HL-60 (cell line): ENCODE data around the gene ASCC3.

Source experiments
- POLR2AphosphoS5 ChIP-seq: IDR thresholded peaks from 2 replicates; pipeline ENCODE4 v1.6.1; 2012; ENCODE audit warnings: low read depth
- TF ChIP-seq, protein P1 (sequence below): IDR thresholded peaks from one replicate; pipeline ENCODE4 v1.5.1; 2011; ENCODE audit warnings: low read length, control low read depth, inconsistent platforms; ENCODE audit not compliant: insufficient read depth

DNA sequence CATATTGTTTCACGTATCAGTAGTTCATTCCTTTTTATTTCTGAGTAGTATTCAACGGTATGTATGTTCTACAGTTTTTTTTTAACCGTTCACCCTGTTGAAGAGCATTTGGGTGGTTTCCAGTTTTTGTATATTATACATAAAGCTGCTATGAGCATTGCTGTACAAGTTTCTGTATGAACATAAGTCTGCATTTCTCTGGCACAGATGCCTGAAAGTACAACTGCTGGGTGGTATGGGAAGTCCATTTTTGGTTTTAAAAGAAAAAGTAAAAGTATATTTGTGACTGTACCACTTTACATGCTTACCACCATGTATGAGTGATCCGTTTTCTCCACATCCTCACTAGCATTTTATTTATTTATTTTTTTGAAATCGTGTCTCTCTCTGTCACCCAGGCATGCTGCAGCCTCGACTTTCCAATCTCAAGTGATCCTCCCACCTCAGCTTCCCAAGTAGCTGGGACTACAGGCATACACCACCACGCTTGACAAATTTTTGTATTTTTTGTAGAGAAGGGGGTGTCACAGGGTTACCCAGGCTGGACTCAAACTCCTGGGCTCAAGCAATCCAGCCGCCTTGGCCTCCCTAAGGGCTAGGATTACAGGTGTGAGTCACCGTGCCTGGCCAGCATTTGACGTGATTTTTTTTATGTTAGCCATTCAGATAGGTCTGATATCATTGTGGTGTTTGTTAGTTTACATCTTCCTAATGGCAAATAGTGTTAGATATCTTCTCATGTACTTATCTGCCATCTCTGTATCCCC, 405.4 kb downstream of the ASCC3 start:
- TF ChIP-seq, protein P1, sequence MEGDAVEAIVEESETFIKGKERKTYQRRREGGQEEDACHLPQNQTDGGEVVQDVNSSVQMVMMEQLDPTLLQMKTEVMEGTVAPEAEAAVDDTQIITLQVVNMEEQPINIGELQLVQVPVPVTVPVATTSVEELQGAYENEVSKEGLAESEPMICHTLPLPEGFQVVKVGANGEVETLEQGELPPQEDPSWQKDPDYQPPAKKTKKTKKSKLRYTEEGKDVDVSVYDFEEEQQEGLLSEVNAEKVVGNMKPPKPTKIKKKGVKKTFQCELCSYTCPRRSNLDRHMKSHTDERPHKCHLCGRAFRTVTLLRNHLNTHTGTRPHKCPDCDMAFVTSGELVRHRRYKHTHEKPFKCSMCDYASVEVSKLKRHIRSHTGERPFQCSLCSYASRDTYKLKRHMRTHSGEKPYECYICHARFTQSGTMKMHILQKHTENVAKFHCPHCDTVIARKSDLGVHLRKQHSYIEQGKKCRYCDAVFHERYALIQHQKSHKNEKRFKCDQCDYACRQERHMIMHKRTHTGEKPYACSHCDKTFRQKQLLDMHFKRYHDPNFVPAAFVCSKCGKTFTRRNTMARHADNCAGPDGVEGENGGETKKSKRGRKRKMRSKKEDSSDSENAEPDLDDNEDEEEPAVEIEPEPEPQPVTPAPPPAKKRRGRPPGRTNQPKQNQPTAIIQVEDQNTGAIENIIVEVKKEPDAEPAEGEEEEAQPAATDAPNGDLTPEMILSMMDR = no peak
- no peak for TF ChIP-seq POLR2AphosphoS5
